Immature natural killer cell (primary cell): ENCODE measurements around the gene IGLL5. TPM values are rescaled to one million over a fixed set of nuclear protein-coding genes. Genes with fewer than 3 reads are reported as not detected.
"Not testable (repeated sequence)": the region's sequence is repeated elsewhere in the genome, so short reads cannot be mapped to it uniquely, and the experiment has no call there.

Source experiments
- DNase-seq, 3 donors: peaks; one replicate each; pipeline ENCODE4 v3.0.0; 2022; ENCODE audit warnings: mixed read lengths in 1 of 3
- H3K27ac Mint-ChIP-seq, 6 donors: one replicate each; pipeline ENCODE4 v1.8.0; 2020; ENCODE audit warnings: mixed read lengths in 6 of 6, mild to moderate bottlenecking in 5 of 6, inconsistent platforms in 4 of 6, moderate library complexity in 3 of 6
- H3K27me3 Mint-ChIP-seq, 3 donors: one replicate each; pipeline ENCODE4 v1.8.0; 2020 to 2021; ENCODE audit warnings: low read depth in 3 of 3, mild to moderate bottlenecking in 3 of 3, mixed read lengths in 3 of 3, moderate library complexity in 3 of 3, inconsistent platforms in 1 of 3
- H3K36me3 Mint-ChIP-seq, 3 donors: one replicate each; pipeline ENCODE4 v1.8.0; 2020; ENCODE audit warnings: mixed read lengths in 3 of 3, inconsistent platforms in 2 of 3, mild to moderate bottlenecking in 2 of 3
- H3K4me1 Mint-ChIP-seq, 2 donors: one replicate each; pipeline ENCODE4 v1.8.0; 2020; ENCODE audit warnings: inconsistent platforms in 2 of 2, mild to moderate bottlenecking in 2 of 2, mixed read lengths in 2 of 2, moderate library complexity in 1 of 2
- H3K4me3 Mint-ChIP-seq, 5 donors: one replicate each; pipeline ENCODE4 v1.8.0; 2020; ENCODE audit warnings: mild to moderate bottlenecking in 5 of 5, mixed read lengths in 5 of 5, inconsistent platforms in 3 of 5, moderate library complexity in 3 of 5
- H3K9me3 Mint-ChIP-seq, 6 donors: one replicate each; pipeline ENCODE4 v1.8.0; 2020; ENCODE audit warnings: mild to moderate bottlenecking in 6 of 6, mixed read lengths in 6 of 6, inconsistent platforms in 4 of 6, moderate library complexity in 3 of 6
- polyA plus RNA-seq, 3 donors: library from polyadenylated mRNA; unstranded; fragments of 300-500 nt; fragmentation: Illumina TruSeq; gene quantifications; one replicate each; pipeline ENCODE4 v1.2.3, GENCODE V29; 2021

IGLL5 gene
- polyA plus RNA-seq, 3 donors from 2014 or later: 0.26 to 0.59 TPM; not detected in 1

DNA sequence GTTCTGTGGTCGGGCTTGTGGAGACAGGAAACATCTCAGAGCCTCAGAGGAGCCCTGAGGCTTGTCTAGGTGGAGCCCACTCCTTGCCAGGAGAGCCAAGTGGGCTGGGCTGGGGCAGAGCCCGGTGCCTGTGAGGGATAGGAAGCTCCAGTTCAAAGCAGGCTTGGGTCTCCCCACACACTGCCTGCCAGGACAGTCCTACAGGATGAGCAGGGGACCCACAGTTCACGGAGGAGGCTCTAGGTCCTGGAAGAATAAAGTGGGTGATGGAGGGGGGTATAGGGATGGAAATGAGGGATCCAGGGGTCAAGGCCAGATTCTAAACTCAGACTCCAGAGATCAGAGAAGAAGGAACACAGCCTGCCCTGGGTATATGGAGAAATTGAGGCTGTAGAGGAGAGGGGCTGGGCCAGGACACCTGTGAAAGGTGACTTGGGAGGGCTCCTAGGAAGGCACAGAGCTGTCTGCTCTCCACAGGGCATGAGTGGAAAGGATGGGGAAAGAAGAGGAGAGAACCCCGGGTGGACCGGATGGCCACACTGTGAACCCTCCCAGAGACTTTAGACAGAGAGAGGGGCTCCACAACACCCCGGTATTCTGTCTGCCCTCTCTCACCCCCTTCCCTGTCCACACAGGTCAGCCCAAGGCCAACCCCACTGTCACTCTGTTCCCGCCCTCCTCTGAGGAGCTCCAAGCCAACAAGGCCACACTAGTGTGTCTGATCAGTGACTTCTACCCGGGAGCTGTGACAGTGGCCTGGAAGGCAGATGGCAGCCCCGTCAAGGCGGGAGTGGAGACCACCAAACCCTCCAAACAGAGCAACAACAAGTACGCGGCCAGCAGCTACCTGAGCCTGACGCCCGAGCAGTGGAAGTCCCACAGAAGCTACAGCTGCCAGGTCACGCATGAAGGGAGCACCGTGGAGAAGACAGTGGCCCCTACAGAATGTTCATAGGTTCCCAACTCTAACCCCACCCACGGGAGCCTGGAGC lies 7.4 kb downstream of the IGLL5 start:
- H3K4me1 Mint-ChIP-seq: no peaks in the 10 kb centered on the region
- no peaks in the 10 kb centered on the region for H3K36me3 Mint-ChIP-seq
- H3K4me3 Mint-ChIP-seq: no peak overlapping the region
- no peak for DNase-seq
- peak overlapping the region in 1 of 6 donors; percentile 49 for H3K27ac Mint-ChIP-seq
- H3K9me3 Mint-ChIP-seq: no peaks in the 10 kb centered on the region
- peaks cover 0 to 4% (median 2%) of the 10 kb centered on the region in 3 donors for H3K27me3 Mint-ChIP-seq

DNA sequence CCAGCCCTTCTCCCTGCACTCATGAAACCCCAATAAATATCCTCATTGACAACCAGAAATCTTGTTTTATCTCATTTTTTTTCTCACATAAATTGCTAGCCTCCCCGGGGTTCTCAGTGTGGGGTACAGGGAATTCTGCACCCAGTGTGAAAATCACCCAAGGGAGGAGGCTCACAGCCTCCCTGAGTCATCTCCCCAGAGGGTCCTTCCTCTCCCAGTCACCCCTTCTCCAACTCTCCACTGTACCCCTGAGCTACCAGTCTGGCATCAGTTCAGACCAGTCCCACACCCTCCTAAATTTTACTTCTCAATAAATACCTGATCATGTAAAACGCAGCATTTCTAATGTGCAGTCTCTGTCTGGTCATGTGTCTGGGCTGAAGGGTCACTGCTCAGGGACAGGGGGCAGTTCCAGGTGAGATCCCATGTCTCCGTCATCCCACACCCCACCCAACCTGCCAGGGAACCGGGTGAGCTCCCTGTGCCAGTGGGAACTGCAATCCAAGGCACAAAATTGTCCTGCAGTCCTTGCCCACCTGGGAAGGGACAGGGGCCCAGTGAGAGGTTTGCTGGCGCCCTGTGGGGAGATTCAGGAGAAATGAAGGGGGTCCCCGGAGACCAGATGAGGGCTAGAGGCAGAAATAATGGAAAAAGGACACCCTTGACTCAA lies 8.3 kb downstream of the IGLL5 start:
- H3K4me3 Mint-ChIP-seq: no peak overlapping the region
- H3K9me3 Mint-ChIP-seq: no peaks in the 10 kb centered on the region
- H3K4me1 Mint-ChIP-seq: no peaks in the 10 kb centered on the region
- peak overlapping the region in 1 of 6 donors; percentile 80 for H3K27ac Mint-ChIP-seq
- peaks cover 0 to 3% (median 2%) of the 10 kb centered on the region in 3 donors for H3K27me3 Mint-ChIP-seq
- no peaks in the 10 kb centered on the region for H3K36me3 Mint-ChIP-seq
- no peak for DNase-seq

DNA sequence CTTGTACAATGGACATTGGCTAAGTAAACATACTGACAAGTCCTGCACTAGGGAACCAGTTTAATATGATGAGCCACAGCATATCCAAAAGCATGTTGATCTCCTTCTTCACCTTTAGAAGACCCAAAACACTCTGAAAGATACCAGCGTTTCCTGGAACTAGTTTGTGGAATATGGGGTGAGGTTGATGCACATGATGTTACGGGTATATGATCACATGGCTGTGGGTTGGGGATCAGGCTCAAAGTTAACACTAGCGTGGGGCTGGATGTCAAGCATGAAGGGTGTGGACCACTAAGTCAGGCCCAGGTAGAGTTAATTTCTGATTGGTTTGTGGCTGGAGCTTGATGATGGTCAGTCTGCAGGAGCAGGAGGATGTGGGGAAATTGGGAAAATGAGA lies 9.0 kb downstream of the IGLL5 start:
- no peak for DNase-seq
- no peak overlapping the region for H3K4me3 Mint-ChIP-seq

DNA sequence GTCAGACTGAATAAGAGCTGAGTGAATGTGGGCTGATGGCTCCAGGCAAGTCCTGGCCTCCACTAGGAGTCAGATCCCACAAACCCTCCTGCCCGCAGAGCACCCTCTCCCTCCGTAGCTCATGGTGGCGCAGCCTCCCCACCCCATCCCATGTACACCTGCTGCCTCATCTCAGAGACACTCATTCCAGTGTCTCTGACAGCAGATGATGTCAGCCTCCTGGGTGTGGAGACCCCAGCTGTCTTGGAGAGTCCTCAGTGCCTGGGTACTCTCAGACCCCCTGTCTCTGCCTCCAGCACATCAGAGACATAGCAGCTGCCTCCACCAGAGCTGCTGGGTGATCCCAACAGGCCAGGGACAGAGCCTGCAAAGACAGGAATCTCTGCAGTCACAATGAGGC lies 9.5 kb downstream of the IGLL5 start:
- H3K4me3 Mint-ChIP-seq: no peak overlapping the region
- no peak overlapping the region for H3K27ac Mint-ChIP-seq
- DNase-seq: no peak
- no peaks in the 10 kb centered on the region for H3K4me1 Mint-ChIP-seq
- no peaks in the 10 kb centered on the region for H3K36me3 Mint-ChIP-seq
- H3K27me3 Mint-ChIP-seq: peaks cover 0 to 6% (median 2%) of the 10 kb centered on the region in 3 donors
- H3K9me3 Mint-ChIP-seq: no peaks in the 10 kb centered on the region

More for the DNA sequence above, 9.0 kb downstream of the IGLL5 start:
- Mint-ChIP-seq H3K4me1 (no peaks in the 10 kb centered on the region), H3K27ac (no peak overlapping the region), H3K27me3 (peaks cover 0 to 2% (median 2%) of the 10 kb centered on the region in 3 donors), H3K36me3 (no peaks in the 10 kb centered on the region), H3K9me3 (no peaks in the 10 kb centered on the region)

DNA sequence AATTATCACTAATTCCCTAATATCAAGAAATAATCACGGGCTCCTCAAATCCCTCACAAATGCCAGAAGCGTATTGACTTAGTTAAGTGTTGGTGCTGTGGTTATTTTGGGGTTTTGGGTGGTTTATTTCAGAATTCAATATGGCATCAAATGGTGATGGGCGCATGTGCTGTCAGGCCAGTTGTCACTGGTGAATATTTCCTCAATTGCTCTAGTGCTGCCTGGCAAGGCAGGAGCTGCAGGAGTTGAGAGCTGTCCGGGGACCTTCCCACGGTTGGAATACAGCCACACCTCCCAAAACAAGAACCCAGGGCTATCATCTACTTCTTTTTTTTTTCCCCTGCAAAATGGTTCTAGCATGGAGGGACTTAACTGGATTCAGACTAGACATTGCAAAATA lies 10.3 kb downstream of the IGLL5 start:
- DNase-seq: no peak
- Mint-ChIP-seq H3K4me3 (no peak overlapping the region), H3K9me3 (no peaks in the 10 kb centered on the region), H3K27me3 (peaks cover 0 to 6% (median 2%) of the 10 kb centered on the region in 3 donors), H3K27ac (no peak overlapping the region), H3K36me3 (no peaks in the 10 kb centered on the region), H3K4me1 (no peaks in the 10 kb centered on the region)

DNA sequence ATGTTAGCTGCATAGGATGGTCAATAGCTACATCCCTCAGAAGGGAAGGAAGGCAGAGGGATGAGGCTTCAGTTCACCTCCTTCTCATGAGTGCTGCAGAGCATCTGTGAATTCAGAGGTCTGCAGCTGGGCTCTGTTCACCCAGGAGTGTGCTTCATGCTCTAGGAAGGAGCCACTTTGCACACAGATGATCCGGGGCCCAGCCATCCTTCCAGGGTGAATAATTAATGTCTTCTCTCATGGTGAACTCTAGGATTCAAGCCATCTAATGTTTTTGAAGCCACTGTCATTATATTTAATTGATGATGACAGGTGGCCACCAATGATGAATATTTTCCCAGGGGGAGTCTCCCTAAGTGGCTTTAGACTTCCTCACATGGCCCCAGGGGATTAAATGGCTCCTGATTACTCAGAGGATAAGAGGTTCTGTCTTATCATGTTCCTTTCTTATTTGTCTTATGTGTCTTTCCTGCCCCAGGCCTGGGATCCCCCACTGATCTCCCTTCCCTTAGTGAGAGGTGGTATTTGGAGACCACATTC lies 10.9 kb downstream of the IGLL5 start:
- not testable (repeated sequence) for H3K36me3 Mint-ChIP-seq, H3K27ac Mint-ChIP-seq, H3K27me3 Mint-ChIP-seq, DNase-seq, H3K4me3 Mint-ChIP-seq, H3K9me3 Mint-ChIP-seq, H3K4me1 Mint-ChIP-seq

DNA sequence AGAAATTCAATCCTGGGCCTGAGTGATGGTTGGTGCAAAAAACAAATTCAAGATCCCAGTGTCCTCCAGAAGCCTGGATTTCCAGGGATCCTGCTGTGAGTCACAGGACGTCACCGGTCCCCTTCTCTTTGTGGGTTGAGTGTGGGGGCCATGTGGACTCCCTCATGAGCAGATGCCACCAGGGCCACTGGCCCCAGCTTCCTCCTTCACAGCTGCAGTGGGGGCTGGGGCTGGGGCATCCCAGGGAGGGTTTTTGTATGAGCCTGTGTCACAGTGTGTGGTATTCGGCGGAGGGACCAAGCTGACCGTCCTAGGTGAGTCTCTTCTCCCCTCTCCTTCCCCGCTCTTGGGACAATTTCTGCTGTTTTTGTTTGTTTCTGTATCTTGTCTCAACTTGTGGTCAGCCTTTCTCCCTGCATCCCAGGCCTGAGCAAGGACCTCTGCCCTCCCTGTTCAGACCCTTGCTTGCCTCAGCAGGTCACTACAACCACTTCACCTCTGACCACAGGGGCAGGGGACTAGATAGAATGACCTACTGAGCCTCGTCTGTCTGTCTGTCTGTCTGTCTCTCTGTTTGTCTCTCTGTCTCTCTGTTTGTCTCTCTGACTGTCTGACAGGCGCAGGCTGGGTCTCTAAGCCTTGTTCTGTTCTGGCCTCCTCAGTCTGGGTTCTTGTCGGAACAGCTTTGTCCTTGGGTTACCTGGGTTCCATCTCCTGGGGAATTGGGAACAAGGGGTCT lies 11.9 kb downstream of the IGLL5 start:
- H3K9me3 Mint-ChIP-seq, DNase-seq, H3K36me3 Mint-ChIP-seq, H3K27ac Mint-ChIP-seq, H3K4me1 Mint-ChIP-seq, H3K4me3 Mint-ChIP-seq, H3K27me3 Mint-ChIP-seq: not testable (repeated sequence)

DNA sequence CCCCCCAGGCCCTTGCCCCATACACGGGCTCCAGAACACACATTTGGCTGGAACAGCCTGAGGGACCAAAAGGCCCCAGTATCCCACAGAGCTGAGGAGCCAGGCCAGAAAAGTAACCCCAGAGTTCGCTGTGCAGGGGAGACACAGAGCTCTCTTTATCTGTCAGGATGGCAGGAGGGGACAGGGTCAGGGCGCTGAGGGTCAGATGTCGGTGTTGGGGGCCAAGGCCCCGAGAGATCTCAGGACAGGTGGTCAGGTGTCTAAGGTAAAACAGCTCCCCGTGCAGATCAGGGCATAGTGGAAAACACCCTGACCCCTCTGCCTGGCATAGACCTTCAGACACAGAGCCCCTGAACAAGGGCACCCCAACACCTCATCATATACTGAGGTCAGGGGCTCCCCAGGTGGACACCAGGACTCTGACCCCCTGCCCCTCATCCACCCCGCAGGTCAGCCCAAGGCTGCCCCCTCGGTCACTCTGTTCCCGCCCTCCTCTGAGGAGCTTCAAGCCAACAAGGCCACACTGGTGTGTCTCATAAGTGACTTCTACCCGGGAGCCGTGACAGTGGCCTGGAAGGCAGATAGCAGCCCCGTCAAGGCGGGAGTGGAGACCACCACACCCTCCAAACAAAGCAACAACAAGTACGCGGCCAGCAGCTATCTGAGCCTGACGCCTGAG lies 13.1 kb downstream of the IGLL5 start:
- H3K4me1 Mint-ChIP-seq, H3K4me3 Mint-ChIP-seq, H3K27me3 Mint-ChIP-seq, H3K27ac Mint-ChIP-seq, DNase-seq, H3K36me3 Mint-ChIP-seq, H3K9me3 Mint-ChIP-seq: not testable (repeated sequence)

DNA sequence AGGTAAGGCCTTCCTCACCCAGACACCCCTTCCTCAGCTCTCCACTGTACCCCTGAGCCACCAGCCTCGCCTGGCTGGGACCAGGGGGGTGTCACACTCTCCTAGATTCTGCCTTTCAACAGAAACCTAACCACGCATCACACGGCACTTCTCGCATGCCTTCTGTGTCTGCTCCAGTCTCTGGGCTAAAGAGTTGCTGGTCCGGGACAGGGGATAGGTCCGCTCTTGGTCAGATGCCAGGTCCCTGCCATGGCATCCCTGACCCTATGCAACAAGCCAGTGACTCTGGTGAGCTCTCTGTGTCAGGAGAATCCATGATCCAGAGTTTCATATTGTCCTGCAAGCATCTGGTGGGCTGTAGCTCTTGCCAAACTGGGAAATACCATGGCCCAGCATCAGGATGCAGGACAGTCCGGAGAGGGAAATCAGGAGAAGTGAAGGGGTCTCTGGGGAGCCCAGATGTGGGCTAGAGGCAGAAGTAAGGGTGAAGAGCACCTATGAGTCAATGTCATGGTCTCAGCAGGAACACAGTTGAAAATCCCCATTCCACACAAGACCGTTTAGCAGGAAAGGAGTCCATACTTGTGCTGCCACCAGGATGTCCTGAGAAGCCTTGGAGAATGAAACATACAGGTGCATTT lies 14.1 kb downstream of the IGLL5 start:
- Mint-ChIP-seq H3K9me3 (no peaks in the 10 kb centered on the region), H3K27me3 (peaks cover 0 to 6% (median 3%) of the 10 kb centered on the region in 3 donors), H3K36me3 (no peaks in the 10 kb centered on the region), H3K4me3 (no peak overlapping the region), H3K27ac (no peak overlapping the region), H3K4me1 (no peaks in the 10 kb centered on the region)
- DNase-seq: no peak

DNA sequence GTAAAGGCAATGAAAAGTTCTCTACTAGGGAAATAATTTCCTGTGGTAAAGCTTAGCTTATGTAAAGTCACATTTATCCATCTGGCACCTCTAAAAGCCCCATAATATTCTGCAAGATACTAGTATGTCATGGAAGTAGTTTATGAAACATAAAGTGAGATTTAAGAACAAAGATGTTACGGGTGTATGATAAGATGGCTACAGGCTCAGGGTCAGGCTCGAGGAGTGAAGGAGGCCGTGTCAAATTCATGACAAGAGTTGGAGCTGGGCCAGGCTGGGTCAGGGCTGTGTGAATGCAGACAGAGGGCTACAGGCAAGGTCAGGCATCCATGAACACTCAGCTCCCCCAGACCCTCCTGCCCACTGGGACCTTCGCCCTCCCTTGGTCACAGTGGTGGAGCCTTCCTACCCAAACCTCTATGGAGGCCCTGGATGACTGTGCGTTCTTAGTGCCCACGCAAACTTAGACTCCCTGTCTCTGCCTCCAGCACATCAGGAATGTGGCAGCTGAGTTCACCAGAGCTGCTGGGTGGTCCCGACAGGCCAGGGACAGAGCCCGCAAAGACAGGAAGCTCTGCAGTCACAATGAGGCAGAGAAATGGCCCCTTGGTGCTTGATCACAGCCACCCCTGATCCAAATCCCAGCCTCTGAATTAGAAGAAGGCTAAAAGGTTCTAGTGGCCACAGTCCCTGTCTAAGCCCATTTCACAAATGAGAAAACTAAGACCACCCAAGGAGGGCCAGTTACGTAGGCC lies 14.8 kb downstream of the IGLL5 start:
- Mint-ChIP-seq H3K4me1 (no peaks in the 10 kb centered on the region), H3K9me3 (no peaks in the 10 kb centered on the region), H3K36me3 (no peaks in the 10 kb centered on the region), H3K4me3 (no peak overlapping the region), H3K27me3 (peaks cover 0 to 6% (median 2%) of the 10 kb centered on the region in 3 donors), H3K27ac (no peak overlapping the region)
- DNase-seq: no peak

DNA sequence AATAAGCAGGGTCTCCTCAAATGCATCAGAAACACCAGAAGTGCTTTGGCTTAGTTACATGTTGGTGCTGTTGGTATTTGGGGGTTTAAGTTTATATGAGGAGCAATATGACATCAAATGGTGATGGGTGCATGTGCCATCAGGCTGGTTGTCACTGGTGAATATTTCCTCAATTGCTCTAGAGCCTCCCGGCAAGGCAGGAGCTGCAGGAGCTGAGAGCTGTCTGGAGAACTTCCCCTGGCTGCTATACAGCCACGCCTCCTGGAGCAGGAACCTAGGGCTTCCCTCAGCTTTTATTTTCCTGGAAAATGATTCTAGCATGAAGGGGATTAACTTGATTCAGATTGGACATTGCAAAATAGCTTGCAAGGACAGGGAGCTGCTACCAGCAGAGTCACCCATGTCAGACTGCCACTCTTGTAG lies 15.8 kb downstream of the IGLL5 start:
- Mint-ChIP-seq H3K36me3 (no peaks in the 10 kb centered on the region), H3K27ac (no peak overlapping the region), H3K4me1 (no peaks in the 10 kb centered on the region), H3K27me3 (peaks cover 0 to 6% (median 2%) of the 10 kb centered on the region in 3 donors), H3K9me3 (no peaks in the 10 kb centered on the region), H3K4me3 (no peak overlapping the region)
- DNase-seq: no peak

DNA sequence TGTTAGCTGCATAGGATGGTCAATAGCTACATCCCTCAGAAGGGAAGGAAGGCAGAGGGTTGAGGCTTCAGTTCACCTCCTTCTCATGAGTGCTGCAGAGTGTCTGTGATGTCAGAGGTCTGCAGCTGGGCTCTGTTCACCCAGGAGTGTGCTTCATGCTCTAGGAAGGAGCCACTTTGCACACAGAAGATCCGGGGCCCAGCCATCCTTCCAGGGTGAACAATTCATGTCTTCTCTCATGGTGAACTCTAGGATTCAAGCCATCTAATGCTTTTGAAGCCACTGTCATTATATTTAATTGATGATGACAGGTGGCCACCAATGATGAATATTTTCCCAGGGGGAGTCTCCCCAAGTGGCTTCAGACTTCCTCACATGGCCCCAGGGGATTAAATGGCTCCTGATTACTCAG lies 16.2 kb downstream of the IGLL5 start:
- H3K36me3 Mint-ChIP-seq, DNase-seq, H3K4me1 Mint-ChIP-seq, H3K27ac Mint-ChIP-seq, H3K4me3 Mint-ChIP-seq, H3K27me3 Mint-ChIP-seq, H3K9me3 Mint-ChIP-seq: not testable (repeated sequence)
